Sigmoid colon (tissue), 7 donors: ENCODE data around the gene VDR. TPM values are rescaled to one million over a fixed set of nuclear protein-coding genes. Genes with fewer than 3 reads are reported as not detected.
A peak's percentile ranks its signal among the peaks of the same experiment; 100 is the strongest.

Experiments
- DNase-seq: peaks from one replicate; pipeline ENCODE4 v3.0.0-alpha.2; 2019
- H3K27ac ChIP-seq, 4 donors: fragments of 200-600 bp; sonication (generic); one replicate each; pipeline ENCODE4 v1.5.1; 2016 to 2019; ENCODE audit warnings: mild to moderate bottlenecking in 1 of 4
- H3K27me3 ChIP-seq, 3 donors: fragments of 200-600 bp; sonication (generic); one replicate each; pipeline ENCODE4 v1.5.1; 2019; ENCODE audit warnings: mild to moderate bottlenecking in 1 of 3
- H3K36me3 ChIP-seq, 4 donors: fragments of 200-600 bp; sonication (generic); one replicate each; pipeline ENCODE4 v1.5.1; 2016 to 2019
- H3K4me1 ChIP-seq, 4 donors: fragments of 200-600 bp; sonication (generic); one replicate each; pipeline ENCODE4 v1.5.1; 2017 to 2019
- H3K4me3 ChIP-seq, 4 donors: fragments of 200-600 bp; sonication (generic); one replicate each; pipeline ENCODE4 v1.5.1; 2017 to 2019; ENCODE audit warnings: mild to moderate bottlenecking in 2 of 4, moderate library complexity in 1 of 4
- H3K9me3 ChIP-seq, 4 donors: fragments of 200-600 bp in 3 of 4; sonication (generic) in 3 of 4; one replicate each; pipeline versions ENCODE4 v1.5.1 to v1.6.1; 2013 to 2019
- EP300 ChIP-seq, 4 donors: sonication (generic); formaldehyde crosslinking; IDR thresholded peaks; one replicate each; pipeline ENCODE4 v1.6.1; 2017; ENCODE audit warnings: antibody characterized with exemption in 4 of 4
- POLR2A ChIP-seq, 2 donors: fragments of 450-650 bp; IDR thresholded peaks; one replicate each; pipeline ENCODE4 v1.6.1; 2016; ENCODE audit warnings: antibody characterized with exemption in 2 of 2, mild to moderate bottlenecking in 2 of 2, moderate library complexity in 2 of 2
- POLR2AphosphoS5 ChIP-seq, 4 donors: sonication (generic); formaldehyde crosslinking; IDR thresholded peaks; one replicate each; pipeline ENCODE4 v1.6.1; 2017; ENCODE audit warnings: antibody characterized with exemption in 4 of 4
- WGBS, 2 donors: extraction: QIAGEN DNeasy Blood & Tissue Kit; methylation state at CpG; one replicate each; pipeline ENCODE4 v1.1.7; 2013; 5-methylcytosine and 5-hydroxymethylcytosine counted together
- intact Hi-C: fragments of 100-400 bp; cut with DNase I; formaldehyde crosslinking; loops from one replicate; pipeline ENCODE4 v1.15.1; 2023
- polyA plus RNA-seq, 3 donors: library from polyadenylated mRNA; stranded (reverse); fragments of 200-250 nt; gene quantifications; one replicate each; pipeline ENCODE4 v1.2.3, GENCODE V29; 2013
- total RNA-seq, 4 donors: library from RNA; depleted of rRNA; stranded (reverse); fragments of >200 nt; gene quantifications; one replicate each; pipeline ENCODE4 v1.1.0, GENCODE V29; 2016
- TF ChIP-seq, protein P1 (sequence below), 4 experiments: fragments of 450-650 bp in 3 of 4; fragments of 200-600 bp in 1 of 4; IDR thresholded peaks; one replicate each; pipeline ENCODE4 v1.5.1; 2016 to 2019; ENCODE audit warnings: antibody characterized with exemption in 4 of 4, mild to moderate bottlenecking in 3 of 4, moderate library complexity in 2 of 4
- donor health status: healthy with polysubstance abuse.
- donor health status: Bipolar disorder and iron deficiency.
- donor health status: healthy.

The VDR gene
- total and polyA plus RNA-seq, 7 donors = 0.71 to 69.1 (median 2.5) TPM

GRCh38 chr12:47935184-47935583 lies 30.4 kb upstream of the VDR start:
- H3K4me3 ChIP-seq = no peak overlapping the region
- WGBS, 2 donors = 64% methylated on average over 9 of the region's 9 CpGs
- intact Hi-C loops = no loop called here

DNA sequence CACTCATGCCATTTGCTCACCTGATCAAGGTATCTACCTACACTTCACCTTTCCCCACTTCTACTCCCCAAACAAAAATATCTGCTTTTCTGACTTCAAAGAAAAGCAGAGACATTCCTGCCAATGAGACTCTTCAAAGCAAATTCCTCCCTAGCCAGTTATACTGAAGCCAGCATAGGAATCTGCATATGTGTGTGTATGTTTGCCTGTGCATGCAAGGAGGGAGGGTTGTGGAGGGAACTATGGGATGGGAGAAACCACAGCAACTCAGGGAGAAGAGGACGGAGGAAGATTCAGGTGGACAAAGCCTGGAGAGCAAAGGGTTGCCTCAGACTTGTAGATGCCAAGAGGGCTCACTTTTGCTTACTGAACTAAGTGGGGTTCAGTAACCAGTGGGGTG lies 26.4 kb upstream of the VDR start:
- TF ChIP-seq, protein P1, sequence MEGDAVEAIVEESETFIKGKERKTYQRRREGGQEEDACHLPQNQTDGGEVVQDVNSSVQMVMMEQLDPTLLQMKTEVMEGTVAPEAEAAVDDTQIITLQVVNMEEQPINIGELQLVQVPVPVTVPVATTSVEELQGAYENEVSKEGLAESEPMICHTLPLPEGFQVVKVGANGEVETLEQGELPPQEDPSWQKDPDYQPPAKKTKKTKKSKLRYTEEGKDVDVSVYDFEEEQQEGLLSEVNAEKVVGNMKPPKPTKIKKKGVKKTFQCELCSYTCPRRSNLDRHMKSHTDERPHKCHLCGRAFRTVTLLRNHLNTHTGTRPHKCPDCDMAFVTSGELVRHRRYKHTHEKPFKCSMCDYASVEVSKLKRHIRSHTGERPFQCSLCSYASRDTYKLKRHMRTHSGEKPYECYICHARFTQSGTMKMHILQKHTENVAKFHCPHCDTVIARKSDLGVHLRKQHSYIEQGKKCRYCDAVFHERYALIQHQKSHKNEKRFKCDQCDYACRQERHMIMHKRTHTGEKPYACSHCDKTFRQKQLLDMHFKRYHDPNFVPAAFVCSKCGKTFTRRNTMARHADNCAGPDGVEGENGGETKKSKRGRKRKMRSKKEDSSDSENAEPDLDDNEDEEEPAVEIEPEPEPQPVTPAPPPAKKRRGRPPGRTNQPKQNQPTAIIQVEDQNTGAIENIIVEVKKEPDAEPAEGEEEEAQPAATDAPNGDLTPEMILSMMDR (IDR thresholded peaks at IDR 0.05) = no peak
- no peak for TF ChIP-seq POLR2AphosphoS5 (IDR thresholded peaks at IDR 0.05)
- TF ChIP-seq EP300 (IDR thresholded peaks at IDR 0.05) = no peak
- no peak for TF ChIP-seq POLR2A (IDR thresholded peaks at IDR 0.05)
- no peak for DNase-seq
- no peak overlapping the region for H3K27ac ChIP-seq
- H3K9me3 ChIP-seq = no peaks in the 10 kb centered on the region
- no peaks in the 10 kb centered on the region for H3K27me3 ChIP-seq
- no peak overlapping the region for H3K4me3 ChIP-seq
- peaks cover 0 to 8% (median 3%) of the 10 kb centered on the region in 4 donors for H3K4me1 ChIP-seq
- no peaks in the 10 kb centered on the region for H3K36me3 ChIP-seq
- intact Hi-C loops = no loop called here
- 90 to 93% methylated on average over 1 of the region's 1 CpG for WGBS, 2 donors

More at GRCh38 chr12:47935184-47935583, 30.4 kb upstream of the VDR start:
- H3K9me3 ChIP-seq = no peaks in the 10 kb centered on the region
- no peaks in the 10 kb centered on the region for H3K36me3 ChIP-seq
- no peak for TF ChIP-seq POLR2AphosphoS5 (IDR thresholded peaks at IDR 0.05)
- no peak for TF ChIP-seq EP300 (IDR thresholded peaks at IDR 0.05)
- TF ChIP-seq, protein P1 (IDR thresholded peaks at IDR 0.05) = no peak
- H3K27ac ChIP-seq = no peak overlapping the region
- H3K4me1 ChIP-seq = peaks cover 0 to 8% (median 3%) of the 10 kb centered on the region in 4 donors
- H3K27me3 ChIP-seq = no peaks in the 10 kb centered on the region
- peak; percentile 75 for DNase-seq

GRCh38 chr12:47930634-47931033 lies 25.8 kb upstream of the VDR start:
- WGBS, 2 donors = 94 to 95% methylated on average over 5 of the region's 5 CpGs

DNA sequence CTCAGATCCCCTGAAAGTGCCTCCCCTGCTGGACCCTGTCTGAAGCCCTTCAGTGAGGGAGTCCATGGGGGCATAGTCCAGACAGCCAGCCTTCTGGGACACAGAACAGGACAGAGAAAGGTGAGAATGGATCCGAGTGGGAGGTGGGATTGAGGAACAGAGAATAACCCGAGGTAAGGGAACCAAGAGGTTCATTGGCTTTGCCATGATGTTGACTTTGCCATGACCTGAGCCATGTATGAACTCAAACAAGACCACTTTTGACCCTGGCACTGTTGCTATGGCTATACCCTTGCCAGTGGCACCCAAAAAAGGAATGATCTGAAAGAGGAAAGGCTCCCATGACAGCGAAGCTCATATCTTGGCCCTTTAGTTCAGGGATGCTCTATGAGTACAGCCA lies 22.6 kb upstream of the VDR start:
- DNase-seq = no peak
- intact Hi-C loops = no loop called here
- Histone ChIP-seq H3K4me1 (no peaks in the 10 kb centered on the region), H3K27me3 (no peaks in the 10 kb centered on the region), H3K27ac (no peak overlapping the region), H3K4me3 (no peak overlapping the region), H3K36me3 (no peaks in the 10 kb centered on the region), H3K9me3 (no peaks in the 10 kb centered on the region)
- TF ChIP-seq POLR2AphosphoS5 (IDR thresholded peaks at IDR 0.05) = no peak
- 92% methylated on average over 3 of the region's 3 CpGs for WGBS, 2 donors

More at GRCh38 chr12:47930634-47931033, 25.8 kb upstream of the VDR start:
- no peak for DNase-seq
- no peak overlapping the region for H3K27ac ChIP-seq
- H3K4me3 ChIP-seq = no peak overlapping the region
- peaks cover 0 to 8% (median 3%) of the 10 kb centered on the region in 4 donors for H3K4me1 ChIP-seq
- H3K36me3 ChIP-seq = no peaks in the 10 kb centered on the region
- H3K9me3 ChIP-seq = no peaks in the 10 kb centered on the region
- no peaks in the 10 kb centered on the region for H3K27me3 ChIP-seq
- intact Hi-C loops = no loop called here
- TF ChIP-seq, protein P1 (IDR thresholded peaks at IDR 0.05) = no peak
- TF ChIP-seq POLR2A (IDR thresholded peaks at IDR 0.05) = no peak
- TF ChIP-seq POLR2AphosphoS5 (IDR thresholded peaks at IDR 0.05) = no peak
- no peak for TF ChIP-seq EP300 (IDR thresholded peaks at IDR 0.05)

- no peaks in the 10 kb centered on the region for H3K4me1 ChIP-seq
These were observed 17.1 kb upstream of the VDR start for GRCh38 chr12:47921907-47922306.

More at GRCh38 chr12:47921907-47922306, 17.1 kb upstream of the VDR start:
- H3K27ac ChIP-seq = no peak overlapping the region
- TF ChIP-seq EP300 (IDR thresholded peaks at IDR 0.05) (no peak), POLR2A (IDR thresholded peaks at IDR 0.05) (no peak), POLR2AphosphoS5 (IDR thresholded peaks at IDR 0.05) (no peak)
- TF ChIP-seq, protein P1 (IDR thresholded peaks at IDR 0.05) = no peak
- intact Hi-C loops = no loop called here
- 83 to 88% methylated on average over 1 of the region's 1 CpG for WGBS, 2 donors
- no peaks in the 10 kb centered on the region for H3K36me3 ChIP-seq
- H3K9me3 ChIP-seq = no peaks in the 10 kb centered on the region
- no peak overlapping the region for H3K4me3 ChIP-seq
- no peak for DNase-seq
- H3K27me3 ChIP-seq = no peaks in the 10 kb centered on the region
